ENCODE measurements around the gene ZBTB40.
A peak's percentile ranks its signal among the peaks of the same experiment; 100 is the strongest.

ZBTB40 gene

DNA sequence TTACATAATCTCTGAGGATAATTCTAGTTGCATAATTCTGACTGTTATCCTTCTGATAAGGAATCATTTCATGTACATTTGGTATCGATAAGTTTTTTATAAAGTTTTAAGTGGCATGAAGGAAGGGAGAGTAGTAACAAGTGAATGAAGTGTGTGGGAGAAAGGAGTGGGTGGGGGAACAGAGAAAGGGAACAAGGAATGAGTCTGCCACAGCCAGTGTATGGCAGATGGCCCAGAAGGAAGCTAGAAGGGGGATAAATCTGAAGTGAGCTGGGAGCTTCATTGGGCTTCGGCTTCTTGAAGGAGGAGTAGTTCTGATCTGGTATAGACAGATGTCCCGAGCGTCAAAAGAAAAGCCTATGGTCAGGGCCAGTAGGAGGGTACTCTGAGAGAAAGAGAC is 18.6 kb downstream of the ZBTB40 start:
- TF ChIP-seq POLR2A (IDR thresholded peaks at IDR 0.05; ENCODE audit: low read length): no peak
- DNase-seq: no peak

DNA sequence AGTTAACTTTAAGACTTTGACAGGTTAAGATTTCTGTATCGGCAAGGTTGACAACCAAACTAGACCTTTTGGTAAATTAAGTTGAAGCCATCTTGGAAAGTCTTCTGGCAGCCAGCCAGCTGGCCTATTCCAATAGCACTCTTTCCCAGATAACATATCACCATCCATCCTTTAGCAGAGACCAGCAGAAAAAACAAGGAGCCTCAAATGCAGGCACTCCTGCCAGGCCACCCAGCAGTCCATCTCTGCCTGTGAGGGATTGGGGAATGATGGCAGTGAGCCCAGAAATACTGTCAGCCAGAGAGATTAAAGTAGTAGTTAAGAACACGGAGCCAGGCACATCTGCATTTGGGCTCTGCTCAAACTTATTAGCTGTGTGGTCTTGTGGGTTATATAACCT is 19.4 kb downstream of the ZBTB40 start:
- TF ChIP-seq POLR2A (IDR thresholded peaks at IDR 0.05; ENCODE audit: low read length) (no peak), GATA1 (IDR thresholded peaks at IDR 0.05; ENCODE audit: low read depth, low read length) (no peak)
- DNase-seq: peak in 1 of 2 experiments; percentile 73

DNA sequence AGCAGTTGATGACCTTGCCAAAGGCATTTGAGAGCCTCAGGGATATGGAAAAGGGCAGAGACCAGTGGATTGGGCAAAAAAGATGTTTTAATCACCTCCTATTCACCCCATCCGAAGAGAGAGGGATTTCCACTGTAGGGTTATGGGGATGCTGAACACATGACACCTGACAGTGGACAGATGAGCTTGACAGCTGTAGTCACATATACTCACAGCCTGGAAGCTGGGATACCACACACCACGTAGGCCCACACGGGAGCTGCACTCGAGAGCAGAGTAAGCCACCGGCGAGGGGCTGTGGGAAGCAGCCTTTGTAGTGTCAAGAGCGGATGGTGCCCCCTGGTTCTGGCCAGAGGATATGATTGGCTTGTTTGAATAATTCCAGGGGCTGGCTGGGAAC is 20.0 kb downstream of the ZBTB40 start:
- no peak for TF ChIP-seq POLR2A (IDR thresholded peaks at IDR 0.05; ENCODE audit: low read length)
- no peak for TF ChIP-seq GATA1 (IDR thresholded peaks at IDR 0.05; ENCODE audit: low read depth, low read length)
- no peak for DNase-seq

DNA sequence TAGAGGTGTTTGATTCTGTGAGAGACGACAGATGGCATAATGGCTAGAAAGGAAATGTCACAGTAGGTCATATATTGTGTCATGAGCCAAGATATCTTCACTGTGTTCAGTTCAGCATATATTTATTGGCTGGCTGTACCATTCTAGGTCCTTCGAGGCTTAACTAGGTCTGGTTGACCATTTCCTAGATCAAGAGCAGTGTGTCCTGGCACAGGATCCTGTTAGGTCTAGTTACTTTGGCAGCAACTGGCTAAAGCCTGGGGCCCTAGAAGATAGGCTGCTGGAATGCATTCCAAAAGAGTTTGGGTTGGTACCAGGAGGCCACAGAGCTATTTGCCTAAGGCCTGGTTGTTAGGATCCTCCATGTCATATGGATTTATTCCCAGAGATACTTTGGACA is 20.9 kb downstream of the ZBTB40 start:
- no peak for DNase-seq
- TF ChIP-seq GATA1 (IDR thresholded peaks at IDR 0.05; ENCODE audit: low read depth, low read length): no peak
- TF ChIP-seq POLR2A (IDR thresholded peaks at IDR 0.05; ENCODE audit: low read length): no peak

DNA sequence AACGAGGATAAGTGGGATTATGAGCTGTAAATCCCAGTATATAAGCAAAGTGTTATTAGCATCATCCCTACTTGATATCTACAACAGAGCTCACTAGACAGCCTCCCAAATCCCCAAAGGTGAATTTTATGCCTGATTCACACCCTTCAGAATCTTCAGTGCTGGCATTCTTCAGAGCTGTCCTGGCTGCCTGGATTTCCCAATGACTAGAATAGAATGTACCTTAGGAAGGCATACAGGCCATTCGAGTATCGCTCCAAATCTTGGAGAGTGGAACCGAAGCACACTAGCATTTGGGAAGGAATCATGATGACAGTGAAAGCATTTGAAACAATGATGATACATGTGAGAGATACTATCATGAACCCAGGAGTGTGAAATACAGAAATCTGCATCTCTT is 22.3 kb downstream of the ZBTB40 start:
- DNase-seq: no peak
- TF ChIP-seq POLR2A (IDR thresholded peaks at IDR 0.05; ENCODE audit: low read length) (no peak), GATA1 (IDR thresholded peaks at IDR 0.05; ENCODE audit: low read depth, low read length) (no peak)

DNA sequence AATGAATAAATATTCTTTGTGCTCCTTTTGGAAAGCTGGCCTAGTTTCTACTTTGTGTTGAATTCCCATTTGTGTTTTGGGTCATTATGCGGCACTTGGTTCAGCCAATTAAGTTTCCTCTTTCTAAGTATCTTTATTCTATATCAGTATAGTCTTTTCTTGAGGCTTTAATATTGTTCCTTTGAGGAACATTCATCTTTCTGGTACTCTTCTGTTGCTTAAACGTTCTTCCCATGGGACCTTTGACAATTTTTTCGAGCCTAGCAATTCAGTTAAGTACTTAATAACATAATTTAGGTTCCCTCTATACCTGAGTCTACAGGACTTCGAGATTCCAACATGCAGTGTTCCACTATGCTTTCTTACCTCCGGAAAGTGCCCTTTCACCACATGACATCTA is 24.9 kb downstream of the ZBTB40 start:
- no peak for DNase-seq
- TF ChIP-seq GATA1 (IDR thresholded peaks at IDR 0.05; ENCODE audit: low read depth, low read length): no peak
- no peak for TF ChIP-seq POLR2A (IDR thresholded peaks at IDR 0.05; ENCODE audit: low read length)

DNA sequence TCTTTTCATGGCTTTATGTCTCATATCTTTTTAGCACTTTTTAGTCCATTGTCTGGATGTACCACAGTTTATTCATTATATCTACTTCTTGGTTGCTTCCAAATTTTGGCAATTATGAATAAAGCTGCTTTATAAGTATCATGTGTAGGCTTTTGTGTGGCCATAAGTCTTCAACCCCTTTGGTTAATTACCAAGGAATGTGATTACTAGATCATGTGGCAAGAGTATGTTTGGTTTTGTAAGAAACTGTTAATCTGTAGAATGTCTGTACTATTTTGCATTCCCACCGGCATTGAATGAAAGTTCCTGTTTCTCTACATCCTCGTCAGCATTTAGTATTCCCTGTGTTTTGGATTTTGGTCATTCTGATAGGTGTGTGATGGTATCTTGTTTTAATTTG is 31.5 kb downstream of the ZBTB40 start:
- no peak for TF ChIP-seq POLR2A (IDR thresholded peaks at IDR 0.05; ENCODE audit: low read length)
- no peak for TF ChIP-seq GATA1 (IDR thresholded peaks at IDR 0.05; ENCODE audit: low read depth, low read length)

DNA sequence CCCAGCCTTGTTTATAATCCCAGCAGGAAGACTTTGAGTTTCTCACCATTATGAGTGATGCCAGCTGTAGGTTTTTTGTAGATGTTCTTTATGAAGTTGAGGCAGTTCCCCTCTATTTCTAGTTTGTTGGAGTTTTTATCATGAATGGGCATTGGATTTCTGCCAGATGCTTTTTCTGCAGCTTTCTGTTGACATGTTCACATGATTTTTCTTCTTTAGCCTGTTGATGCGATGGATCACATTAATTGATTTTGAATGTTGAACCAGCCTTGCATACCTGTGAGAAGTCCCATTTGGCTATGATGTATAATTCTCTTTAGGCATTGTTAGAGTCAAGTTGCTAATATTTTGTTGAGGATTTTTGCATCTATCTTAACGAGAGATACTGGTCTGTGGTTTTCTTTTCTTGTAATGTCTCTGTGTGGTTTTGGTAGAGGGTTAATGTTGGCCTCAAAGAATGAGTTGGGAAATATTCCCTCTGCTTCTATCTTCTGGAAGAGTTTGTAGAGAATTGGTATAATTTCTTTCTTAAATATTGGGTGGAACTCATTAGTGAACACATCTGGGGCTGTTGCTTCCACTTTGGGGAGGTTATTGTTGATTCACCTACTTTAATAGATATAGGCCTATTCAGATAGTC is 33.2 kb downstream of the ZBTB40 start:
- DNase-seq: no peak
- TF ChIP-seq POLR2A (IDR thresholded peaks at IDR 0.05; ENCODE audit: low read length) (no peak), GATA1 (IDR thresholded peaks at IDR 0.05; ENCODE audit: low read depth, low read length) (no peak)

More for the DNA sequence above, 31.5 kb downstream of the ZBTB40 start:
- DNase-seq: no peak

DNA sequence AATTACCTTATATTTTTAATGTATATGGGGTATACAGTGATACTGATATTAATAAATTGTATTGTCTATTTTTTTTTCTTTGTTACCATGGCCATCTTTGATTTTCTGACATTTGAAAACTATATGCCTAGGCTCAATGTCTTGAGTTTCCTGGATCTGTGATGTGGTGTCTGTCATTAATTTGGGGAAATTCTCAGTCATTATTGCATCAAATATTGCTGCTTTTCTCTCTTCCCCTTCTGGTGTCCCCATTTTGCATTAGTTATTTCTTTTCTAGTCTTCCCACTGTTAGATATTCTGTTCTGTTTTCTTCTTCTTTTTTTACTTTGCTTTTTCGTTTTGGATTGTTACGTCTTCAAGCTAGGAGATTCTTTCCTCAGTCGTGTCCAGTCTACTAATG is 33.8 kb downstream of the ZBTB40 start:
- no peak for DNase-seq
- TF ChIP-seq POLR2A (IDR thresholded peaks at IDR 0.05; ENCODE audit: low read length) (no peak), GATA1 (IDR thresholded peaks at IDR 0.05; ENCODE audit: low read depth, low read length) (no peak)

DNA sequence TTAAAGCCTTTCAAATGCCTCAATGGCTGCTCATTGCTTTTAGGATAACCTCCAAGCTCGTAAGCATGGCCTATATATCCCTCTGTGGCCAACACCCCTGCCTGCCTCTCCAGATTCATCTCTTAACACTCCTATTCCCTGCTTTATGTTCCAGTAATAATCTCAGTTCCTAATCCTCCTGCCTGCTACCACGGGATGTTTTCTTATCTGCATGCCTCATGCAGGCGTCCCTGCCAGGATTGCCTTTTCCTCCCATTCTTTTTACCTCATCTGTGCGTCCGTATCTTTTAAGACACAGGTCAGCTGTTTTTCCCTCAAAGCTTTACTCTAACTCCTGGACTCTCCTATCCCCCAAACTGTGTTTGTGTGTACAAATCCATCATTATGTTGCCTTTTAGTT is 36.1 kb downstream of the ZBTB40 start:
- TF ChIP-seq POLR2A (IDR thresholded peaks at IDR 0.05; ENCODE audit: low read length) (no peak), GATA1 (IDR thresholded peaks at IDR 0.05; ENCODE audit: low read depth, low read length) (no peak)
- no peak for DNase-seq

DNA sequence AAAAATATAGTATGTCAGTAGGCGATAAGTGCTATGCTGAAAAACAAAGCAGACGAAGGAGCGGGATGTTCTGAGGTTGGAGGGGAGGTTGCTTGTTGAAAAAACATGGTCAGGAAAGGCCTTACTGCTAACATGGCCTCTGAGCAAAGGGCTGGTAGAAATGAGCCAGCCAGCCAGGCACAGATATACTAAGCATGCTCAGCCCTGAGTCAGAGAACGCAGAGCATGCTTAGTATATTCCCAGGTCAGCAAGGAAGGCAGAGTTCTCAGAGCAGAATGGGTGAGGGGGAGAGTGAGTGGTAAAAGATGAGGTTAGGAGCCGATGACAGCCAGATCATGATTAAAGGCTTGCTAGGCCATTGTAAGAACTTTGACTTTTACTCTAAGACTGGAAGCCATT is 36.7 kb downstream of the ZBTB40 start:
- TF ChIP-seq POLR2A (IDR thresholded peaks at IDR 0.05; ENCODE audit: low read length) (no peak), GATA1 (IDR thresholded peaks at IDR 0.05; ENCODE audit: low read depth, low read length) (no peak)
- no peak for DNase-seq

DNA sequence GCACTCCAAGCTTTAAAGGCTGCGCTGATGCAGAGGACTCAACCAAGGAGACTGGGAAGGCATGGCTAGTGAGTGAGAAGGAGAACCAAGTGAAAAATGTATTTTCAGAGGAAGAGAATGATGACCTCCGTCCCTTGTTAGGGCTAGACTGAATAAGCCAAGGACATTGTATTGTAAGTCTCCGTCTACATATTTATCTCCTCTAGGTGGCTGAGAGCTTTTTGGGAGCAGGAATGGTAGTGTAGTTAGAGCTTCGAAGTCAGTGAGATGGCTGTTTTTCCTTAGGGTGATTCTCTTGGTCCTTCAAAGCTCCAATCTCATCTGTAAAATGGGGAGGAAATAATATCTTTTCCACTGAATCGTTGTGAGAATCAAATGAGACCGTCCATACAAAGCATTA is 37.6 kb downstream of the ZBTB40 start:
- no peak for DNase-seq
- no peak for TF ChIP-seq POLR2A (IDR thresholded peaks at IDR 0.05; ENCODE audit: low read length)

DNA sequence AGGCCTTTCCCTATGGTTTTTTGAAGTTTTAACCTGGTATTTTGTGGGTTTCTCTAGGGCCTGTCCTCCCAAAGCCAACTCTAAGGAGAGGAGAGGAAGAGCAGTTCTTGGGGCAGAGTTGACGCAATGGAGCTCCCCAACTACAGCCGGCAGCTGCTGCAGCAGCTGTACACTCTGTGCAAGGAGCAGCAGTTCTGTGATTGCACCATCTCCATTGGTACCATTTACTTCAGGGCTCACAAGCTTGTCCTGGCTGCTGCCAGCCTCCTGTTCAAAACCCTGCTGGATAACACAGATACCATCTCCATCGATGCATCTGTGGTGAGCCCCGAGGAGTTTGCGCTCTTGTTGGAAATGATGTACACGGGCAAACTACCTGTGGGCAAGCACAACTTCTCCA is 38.2 kb downstream of the ZBTB40 start:
- TF ChIP-seq GATA1 (IDR thresholded peaks at IDR 0.05; ENCODE audit: low read depth, low read length) (no peak), POLR2A (IDR thresholded peaks at IDR 0.05; ENCODE audit: low read length) (no peak)
- no peak for DNase-seq

DNA sequence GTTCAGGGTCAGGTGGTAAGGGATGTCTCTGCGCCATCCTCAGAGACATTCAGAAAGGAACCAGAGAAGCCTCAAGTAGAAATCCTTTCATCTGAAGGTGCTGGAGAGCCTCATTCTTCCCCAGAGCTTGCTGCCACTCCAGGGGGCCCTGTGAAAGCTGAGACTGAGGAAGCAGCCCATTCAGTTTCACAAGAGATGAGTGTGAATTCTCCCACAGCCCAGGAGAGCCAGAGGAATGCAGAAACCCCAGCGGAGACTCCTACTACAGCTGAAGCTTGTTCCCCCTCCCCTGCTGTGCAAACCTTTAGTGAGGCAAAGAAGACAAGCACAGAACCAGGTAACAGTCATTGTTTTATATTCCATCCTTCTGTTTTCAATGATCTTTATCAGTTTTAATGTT is 38.7 kb downstream of the ZBTB40 start:
- TF ChIP-seq GATA1 (IDR thresholded peaks at IDR 0.05; ENCODE audit: low read depth, low read length) (no peak), POLR2A (IDR thresholded peaks at IDR 0.05; ENCODE audit: low read length) (no peak)
- no peak for DNase-seq

DNA sequence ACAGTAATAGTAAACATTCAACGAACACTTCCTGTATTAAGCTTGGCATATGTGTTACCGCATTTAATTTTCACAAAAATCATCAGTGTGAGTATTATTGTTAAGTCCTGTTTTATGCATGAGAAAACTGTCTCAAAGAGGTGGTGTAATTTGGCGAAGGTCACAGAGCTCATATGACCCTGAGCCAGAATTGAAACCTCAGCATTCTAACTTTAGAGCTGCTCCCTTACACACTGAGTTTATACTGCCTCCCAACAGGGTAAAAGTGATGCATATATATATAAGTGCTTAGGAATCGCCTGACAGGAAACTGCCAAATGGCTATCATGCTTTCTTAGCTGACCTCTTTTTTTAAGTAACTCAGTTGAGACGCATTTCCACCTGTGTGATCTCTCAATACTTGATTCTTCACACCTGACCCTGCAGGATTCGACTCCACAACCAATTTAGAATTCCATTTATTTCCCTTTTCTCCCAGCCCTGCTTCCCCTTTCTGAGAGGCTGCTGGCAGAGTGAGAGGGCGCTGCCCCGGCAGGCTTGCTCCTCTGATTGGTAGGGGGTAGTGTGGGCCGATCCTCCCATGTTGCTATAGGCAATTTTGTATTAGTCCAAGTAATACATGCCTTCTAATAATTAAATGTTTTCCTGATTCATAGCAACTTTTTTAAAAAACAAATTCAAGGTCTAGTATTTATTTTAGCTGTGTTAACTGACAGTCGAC is 40.5 kb downstream of the ZBTB40 start:
- no peak for DNase-seq
- TF ChIP-seq GATA1 (IDR thresholded peaks at IDR 0.05; ENCODE audit: low read depth, low read length) (no peak), POLR2A (IDR thresholded peaks at IDR 0.05; ENCODE audit: low read length) (no peak)

Data from erythroblast (primary cell).